Measurements from ENCODE around the gene PRPSAP2. TPM values are rescaled to one million over a fixed set of nuclear protein-coding genes. Genes with fewer than 3 reads are reported as not detected.
"Not testable (repeated sequence)": the region's sequence is repeated elsewhere in the genome, so short reads cannot be mapped to it uniquely, and the experiment has no call there.

Gene PRPSAP2
- total and polyA plus RNA-seq, 3 donors from 2014 or later: 42.8 to 56.1 (median 55.4) TPM

DNA sequence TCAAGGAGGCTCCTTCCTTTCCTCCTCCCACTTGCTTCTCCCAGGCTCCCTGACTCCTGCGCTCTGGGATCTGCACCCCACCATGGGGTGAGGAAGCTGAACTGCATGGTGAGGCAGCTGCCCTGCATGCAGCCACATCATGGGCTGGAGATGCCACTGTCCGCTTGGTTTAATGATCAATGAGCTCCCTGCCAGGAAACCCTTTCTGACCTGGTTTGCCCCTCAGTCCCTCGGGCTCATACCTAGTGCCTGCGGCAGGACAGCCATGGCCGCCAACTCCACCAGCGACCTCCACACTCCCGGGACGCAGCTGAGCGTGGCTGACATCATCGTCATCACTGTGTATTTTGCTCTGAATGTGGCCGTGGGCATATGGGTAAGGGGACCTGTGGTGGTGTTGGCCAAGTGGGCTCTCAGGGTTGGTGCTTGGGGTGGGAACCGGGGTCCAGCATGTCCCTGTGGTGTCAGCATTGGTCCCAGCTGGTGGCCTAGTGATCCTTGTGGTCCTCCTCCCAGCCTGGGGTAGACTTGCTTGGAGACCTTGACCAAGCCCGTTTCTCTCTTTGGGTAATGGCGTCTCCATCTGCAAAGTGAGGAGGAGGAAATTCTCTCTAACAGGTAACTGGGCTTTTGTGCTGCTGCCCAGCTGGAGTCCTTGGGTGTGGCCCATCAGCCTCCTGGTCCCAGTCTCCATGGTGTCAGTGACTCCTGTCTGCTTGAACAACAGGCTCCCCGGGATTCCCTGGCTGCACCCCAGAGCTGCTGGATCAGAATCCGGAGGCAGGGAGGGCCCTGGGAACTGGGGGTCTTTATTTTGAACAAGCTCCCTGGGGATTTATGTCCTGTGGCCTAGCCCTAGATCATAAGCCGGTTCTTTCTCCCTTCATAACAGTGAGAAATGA lies 94.3 kb downstream of the PRPSAP2 start, which contains the start of gene SLC5A10:
TSS of gene SLC5A10 (plus strand) at position 225 of the 902 bp plus-strand sequence. CDS start at position 266, 41 bp downstream.
- Histone ChIP-seq H3K4me3 (no peak within 1 kb of the TSS), H3K27ac (no peak within 1 kb of the TSS), H3K9me3 (no peaks in the 10 kb centered on the region), H3K4me1 (peaks cover 5% of the 10 kb centered on the region), H3K27me3 (no peaks in the 10 kb centered on the region), H3K36me3 (ENCODE audit: low read depth, missing control alignments) (no peaks in the 10 kb centered on the region)
- TF ChIP-seq, protein P1, sequence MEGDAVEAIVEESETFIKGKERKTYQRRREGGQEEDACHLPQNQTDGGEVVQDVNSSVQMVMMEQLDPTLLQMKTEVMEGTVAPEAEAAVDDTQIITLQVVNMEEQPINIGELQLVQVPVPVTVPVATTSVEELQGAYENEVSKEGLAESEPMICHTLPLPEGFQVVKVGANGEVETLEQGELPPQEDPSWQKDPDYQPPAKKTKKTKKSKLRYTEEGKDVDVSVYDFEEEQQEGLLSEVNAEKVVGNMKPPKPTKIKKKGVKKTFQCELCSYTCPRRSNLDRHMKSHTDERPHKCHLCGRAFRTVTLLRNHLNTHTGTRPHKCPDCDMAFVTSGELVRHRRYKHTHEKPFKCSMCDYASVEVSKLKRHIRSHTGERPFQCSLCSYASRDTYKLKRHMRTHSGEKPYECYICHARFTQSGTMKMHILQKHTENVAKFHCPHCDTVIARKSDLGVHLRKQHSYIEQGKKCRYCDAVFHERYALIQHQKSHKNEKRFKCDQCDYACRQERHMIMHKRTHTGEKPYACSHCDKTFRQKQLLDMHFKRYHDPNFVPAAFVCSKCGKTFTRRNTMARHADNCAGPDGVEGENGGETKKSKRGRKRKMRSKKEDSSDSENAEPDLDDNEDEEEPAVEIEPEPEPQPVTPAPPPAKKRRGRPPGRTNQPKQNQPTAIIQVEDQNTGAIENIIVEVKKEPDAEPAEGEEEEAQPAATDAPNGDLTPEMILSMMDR (IDR thresholded peaks at IDR 0.05): no peak
- TF ChIP-seq POLR2A (IDR thresholded peaks at IDR 0.05): no peak
- intact Hi-C loops (cut with DNase I; ENCODE audit: low total_unique reads): no loop called here
- DNase-seq: no peak
- 88 to 93% methylated on average over 6 to 16 of the region's 17 CpGs for WGBS, 2 donors

DNA sequence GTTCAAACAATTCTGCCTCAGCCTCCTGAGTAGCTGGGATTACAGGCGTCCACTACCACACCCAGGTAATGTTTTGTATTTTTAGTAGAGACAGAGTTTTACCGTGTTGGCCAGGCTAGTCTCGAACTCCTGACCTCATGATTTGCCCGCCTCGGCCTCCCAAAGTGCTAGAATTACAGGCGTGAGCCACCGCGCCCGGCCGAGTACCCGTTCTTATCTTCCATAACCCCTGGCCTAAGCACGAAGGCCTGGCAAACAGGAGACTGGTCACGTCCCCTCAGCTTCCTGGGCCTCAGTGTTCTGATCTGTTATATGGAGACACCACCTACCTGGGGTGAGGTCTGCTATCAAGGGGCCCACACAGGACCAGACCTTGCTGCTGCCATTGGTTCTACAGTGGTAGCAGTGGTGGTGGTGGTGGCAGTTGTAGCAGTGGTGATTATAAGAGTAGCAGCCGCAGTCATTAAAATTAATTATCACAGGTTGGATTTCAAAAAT lies 95.3 kb downstream of the PRPSAP2 start:
- Histone ChIP-seq H3K36me3 (ENCODE audit: low read depth, missing control alignments) (no peaks in the 10 kb centered on the region), H3K27ac (no peak overlapping the region), H3K4me1 (peaks cover 5% of the 10 kb centered on the region), H3K4me3 (no peak overlapping the region), H3K27me3 (no peaks in the 10 kb centered on the region), H3K9me3 (no peaks in the 10 kb centered on the region)
- 95% methylated on average over 14 of the region's 14 CpGs for WGBS, 2 donors
- no peak for DNase-seq
- no peak for TF ChIP-seq POLR2A (IDR thresholded peaks at IDR 0.05)
- TF ChIP-seq, protein P1 (IDR thresholded peaks at IDR 0.05): no peak
- intact Hi-C loops (cut with DNase I; ENCODE audit: low total_unique reads): no loop called here

DNA sequence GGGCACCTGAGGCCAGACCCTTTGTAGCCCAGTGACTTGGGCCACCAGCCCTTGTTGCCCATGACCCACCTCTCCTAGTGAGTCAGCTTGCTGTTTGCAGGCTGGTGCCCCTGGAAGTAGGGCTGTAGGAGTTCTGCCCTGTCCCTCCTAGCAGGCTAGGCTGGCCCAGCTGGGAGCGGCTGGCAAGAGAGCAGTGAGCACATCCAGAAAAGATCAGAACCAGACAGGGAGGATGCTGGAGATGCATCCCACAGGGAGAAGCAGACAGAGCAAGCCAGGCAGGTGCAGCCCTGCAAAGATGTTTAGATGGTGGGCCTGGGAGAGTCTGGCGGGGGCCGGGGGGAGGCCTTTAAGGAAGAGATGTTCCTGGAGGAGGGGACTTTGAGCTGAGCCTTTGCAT lies 96.4 kb downstream of the PRPSAP2 start:
- WGBS, 2 donors: 88 to 91% methylated on average over 3 of the region's 3 CpGs
- H3K9me3 ChIP-seq: no peaks in the 10 kb centered on the region
- no peaks in the 10 kb centered on the region for H3K36me3 ChIP-seq (ENCODE audit: low read depth, missing control alignments)
- no peak for DNase-seq
- H3K4me3 ChIP-seq: no peak overlapping the region
- H3K4me1 ChIP-seq: peaks cover 5% of the 10 kb centered on the region
- TF ChIP-seq, protein P1 (IDR thresholded peaks at IDR 0.05): no peak
- no peak for TF ChIP-seq POLR2A (IDR thresholded peaks at IDR 0.05)
- intact Hi-C loops (cut with DNase I; ENCODE audit: low total_unique reads): no loop called here
- H3K27ac ChIP-seq: no peak overlapping the region
- H3K27me3 ChIP-seq: no peaks in the 10 kb centered on the region

DNA sequence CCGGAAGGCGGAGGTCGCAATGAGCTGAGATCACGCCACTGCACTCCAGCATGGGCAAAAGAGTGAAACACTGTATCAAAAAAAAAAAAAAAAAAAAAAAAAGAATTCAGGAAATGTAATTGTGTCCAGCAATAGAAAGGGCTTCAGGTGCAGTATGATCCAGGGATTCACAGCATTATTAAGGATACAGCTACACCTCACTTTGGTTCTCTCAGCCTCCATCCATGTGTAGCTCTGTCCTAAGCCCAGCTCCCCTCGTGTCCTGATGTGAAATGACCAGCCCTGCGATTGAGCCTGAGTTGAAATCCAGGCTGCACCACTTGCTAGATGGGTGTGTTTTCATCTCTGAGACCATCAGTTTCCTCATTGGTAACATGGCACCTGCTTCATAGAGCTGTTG lies 97.1 kb downstream of the PRPSAP2 start:
- Histone ChIP-seq H3K9me3 (no peaks in the 10 kb centered on the region), H3K4me3 (no peak overlapping the region), H3K27me3 (no peaks in the 10 kb centered on the region), H3K4me1 (peaks cover 5% of the 10 kb centered on the region), H3K27ac (no peak overlapping the region), H3K36me3 (ENCODE audit: low read depth, missing control alignments) (no peaks in the 10 kb centered on the region)
- DNase-seq: no peak
- WGBS, 2 donors: 76 to 79% methylated on average over 6 of the region's 6 CpGs
- TF ChIP-seq, protein P1 (IDR thresholded peaks at IDR 0.05): no peak
- no peak for TF ChIP-seq POLR2A (IDR thresholded peaks at IDR 0.05)
- intact Hi-C loops (cut with DNase I; ENCODE audit: low total_unique reads): no loop called here

DNA sequence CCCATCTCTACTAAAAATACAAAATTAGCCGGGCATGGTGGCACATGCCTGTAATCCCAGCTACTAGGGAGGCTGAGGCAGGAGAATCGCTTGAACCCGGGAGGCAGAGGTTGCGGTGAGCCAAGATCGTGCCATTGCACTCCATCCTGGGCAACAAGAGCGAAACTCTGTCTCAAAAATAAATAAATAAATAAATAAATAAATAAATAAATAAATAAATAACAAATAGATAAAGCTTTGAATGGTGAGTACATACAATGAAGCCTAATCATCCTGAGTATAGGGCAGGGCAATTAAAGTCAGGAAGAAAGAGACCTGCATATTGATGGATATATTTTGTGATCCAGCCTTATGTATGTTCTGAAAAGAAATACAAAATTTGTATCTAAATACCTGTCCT lies 98.1 kb downstream of the PRPSAP2 start:
- intact Hi-C loops (cut with DNase I; ENCODE audit: low total_unique reads); H3K27ac ChIP-seq; H3K4me1 ChIP-seq; H3K27me3 ChIP-seq; H3K9me3 ChIP-seq; H3K36me3 ChIP-seq (ENCODE audit: low read depth, missing control alignments); H3K4me3 ChIP-seq; DNase-seq: not testable (repeated sequence)
- 95 to 98% methylated on average over 6 of the region's 6 CpGs for WGBS, 2 donors

Measured in testis (tissue), 3 donors.